Peyer's patch (tissue), 4 donors: ENCODE results near the gene SRGAP1. TPM values are rescaled to one million over a fixed set of nuclear protein-coding genes. Genes with fewer than 3 reads are reported as not detected.

ENCODE experiments used
- DNase-seq, 3 donors: peaks; one replicate each; pipeline ENCODE4 v3.0.0-alpha.2; 2017 to 2019
- H3K27ac ChIP-seq, 4 donors: fragments of 200-600 bp; sonication (generic); one replicate each; pipeline ENCODE4 v1.5.1; 2016 to 2019
- H3K27me3 ChIP-seq, 2 donors: fragments of 200-600 bp; sonication (generic); one replicate each; pipeline ENCODE4 v1.5.1; 2019
- H3K36me3 ChIP-seq, 3 donors: fragments of 200-600 bp; sonication (generic); one replicate each; pipeline ENCODE4 v1.5.1; 2016 to 2019
- H3K4me1 ChIP-seq, 4 donors: fragments of 200-600 bp; sonication (generic); one replicate each; pipeline ENCODE4 v1.5.1; 2016 to 2019
- H3K4me3 ChIP-seq, 4 donors: fragments of 200-600 bp; sonication (generic); 1 replicate in 3 of 4; 2 replicates in 1 of 4; pipeline ENCODE4 v1.5.1; 2016 to 2019; ENCODE audit warnings: mild to moderate bottlenecking in 1 of 4
- H3K9me3 ChIP-seq, 4 donors: fragments of 200-600 bp; sonication (generic); one replicate each; pipeline ENCODE4 v1.5.1; 2016 to 2019; ENCODE audit warnings: mild to moderate bottlenecking in 1 of 4
- CTCF ChIP-seq, 6 experiments: fragments of 450-650 bp in 4 of 6; fragments of 200-600 bp in 2 of 6; sonication (generic) in 1 of 6; IDR thresholded peaks; one replicate each; pipeline ENCODE4 v1.5.1; 2017 to 2019; ENCODE audit warnings: antibody characterized with exemption in 6 of 6, mild to moderate bottlenecking in 3 of 6, moderate library complexity in 1 of 6
- POLR2A ChIP-seq, 2 donors: fragments of 450-650 bp; IDR thresholded peaks; one replicate each; pipeline ENCODE4 v1.5.1; 2017; ENCODE audit warnings: antibody characterized with exemption in 2 of 2, mild to moderate bottlenecking in 2 of 2, moderate library complexity in 2 of 2
- total RNA-seq, 4 donors: library from RNA; depleted of rRNA; stranded (reverse); fragments of >200 nt; gene quantifications; one replicate each; pipeline ENCODE4 v1.1.0, GENCODE V29; 2016

The SRGAP1 gene
- total RNA-seq, 4 donors from 2014 or later, result 5.8 to 92.4 (median 16.4) TPM

GRCh38 chr12:63909746-63910145 is 65.2 kb downstream of the SRGAP1 start:
- no peak for DNase-seq
- H3K4me1 ChIP-seq, result no peaks in the 10 kb centered on the region
- no peaks in the 10 kb centered on the region for H3K9me3 ChIP-seq
- H3K27ac ChIP-seq, result no peak overlapping the region
- no peaks in the 10 kb centered on the region for H3K36me3 ChIP-seq
- H3K4me3 ChIP-seq, result no peak overlapping the region
- TF ChIP-seq POLR2A (IDR thresholded peaks at IDR 0.05) (no peak), CTCF (IDR thresholded peaks at IDR 0.05) (no peak)
- H3K27me3 ChIP-seq, result no peaks in the 10 kb centered on the region

GRCh38 chr12:63911341-63911740 is 66.8 kb downstream of the SRGAP1 start:
- Histone ChIP-seq H3K27me3 (no peaks in the 10 kb centered on the region), H3K4me3 (no peak overlapping the region), H3K36me3 (no peaks in the 10 kb centered on the region), H3K9me3 (no peaks in the 10 kb centered on the region), H3K4me1 (peaks cover 0 to 2% (median 0%) of the 10 kb centered on the region in 4 donors), H3K27ac (no peak overlapping the region)
- TF ChIP-seq POLR2A (IDR thresholded peaks at IDR 0.05), result no peak
- no peak for TF ChIP-seq CTCF (IDR thresholded peaks at IDR 0.05)
- DNase-seq, result no peak

- no peak for DNase-seq
- TF ChIP-seq POLR2A (IDR thresholded peaks at IDR 0.05), result no peak
- TF ChIP-seq CTCF (IDR thresholded peaks at IDR 0.05), result peak in 1 of 6 experiments; percentile 4
- H3K4me3 ChIP-seq, result no peak overlapping the region
- H3K36me3 ChIP-seq, result no peaks in the 10 kb centered on the region
- peaks cover 0 to 15% (median 0%) of the 10 kb centered on the region in 4 donors for H3K4me1 ChIP-seq
- H3K27ac ChIP-seq, result no peak overlapping the region
- H3K27me3 ChIP-seq, result no peaks in the 10 kb centered on the region
- H3K9me3 ChIP-seq, result no peaks in the 10 kb centered on the region
Observed at GRCh38 chr12:63912651-63913050, 68.2 kb downstream of the SRGAP1 start.

GRCh38 chr12:63913929-63914328 is 69.4 kb downstream of the SRGAP1 start:
- no peaks in the 10 kb centered on the region for H3K9me3 ChIP-seq
- no peak for DNase-seq
- H3K36me3 ChIP-seq, result no peaks in the 10 kb centered on the region
- H3K4me3 ChIP-seq, result no peak overlapping the region
- no peaks in the 10 kb centered on the region for H3K27me3 ChIP-seq
- no peak overlapping the region for H3K27ac ChIP-seq
- H3K4me1 ChIP-seq, result peaks cover 0 to 28% (median 1%) of the 10 kb centered on the region in 4 donors
- TF ChIP-seq POLR2A (IDR thresholded peaks at IDR 0.05) (no peak), CTCF (IDR thresholded peaks at IDR 0.05) (no peak)

GRCh38 chr12:63915105-63915800 is 70.8 kb downstream of the SRGAP1 start:
- TF ChIP-seq POLR2A (IDR thresholded peaks at IDR 0.05) (no peak), CTCF (IDR thresholded peaks at IDR 0.05) (no peak)
- Histone ChIP-seq H3K9me3 (no peaks in the 10 kb centered on the region), H3K4me3 (no peak overlapping the region), H3K27ac (no peak overlapping the region), H3K4me1 (peaks cover 0 to 32% (median 1%) of the 10 kb centered on the region in 4 donors), H3K36me3 (no peaks in the 10 kb centered on the region), H3K27me3 (no peaks in the 10 kb centered on the region)
- DNase-seq, result no peak
